IMR-90 (cell line): ENCODE results near the gene RALGPS1.

ENCODE experiments used
- CEBPB ChIP-seq: IDR thresholded peaks from 2 replicates; pipeline ENCODE4 v1.6.1; 2012; ENCODE audit warnings: low read depth, low read length, improper control_type of control experiment
- CTCF ChIP-seq: conservative IDR thresholded peaks from 2 replicates; pipeline ENCODE4 v1.5.1; 2012; ENCODE audit warnings: mild to moderate bottlenecking, low read depth, low read length, improper control_type of control experiment
- FOS ChIP-seq: fragments of 150-350 bp; IDR thresholded peaks from 2 replicates; pipeline ENCODE4 v1.6.1; 2016; ENCODE audit warnings: low read depth, low read length
- POLR2A ChIP-seq: IDR thresholded peaks from 2 replicates; pipeline ENCODE4 v1.6.1; 2012; ENCODE audit warnings: mild to moderate bottlenecking, low read depth, low read length
- USF2 ChIP-seq: fragments of 150-350 bp; IDR thresholded peaks from 2 replicates; pipeline ENCODE4 v1.6.1; 2017; ENCODE audit warnings: mild to moderate bottlenecking, antibody characterized with exemption, low read length, low read depth

GRCh38 chr9:126999315-127000068 lies 84.9 kb downstream of the RALGPS1 start:
- TF ChIP-seq POLR2A (no peak), CTCF (no peak), CEBPB (no peak), USF2 (no peak), FOS (no peak)
